Motor neuron (in vitro differentiated cells): ENCODE results near the gene GID8. TPM values are rescaled to one million over a fixed set of nuclear protein-coding genes. Genes with fewer than 3 reads are reported as not detected.

Experiments
- ATAC-seq, 8 experiments: fragments of 200-7000 bp; cut with Tn5 transposase; replicated peaks in 6 of 8; 2 replicates each; pipeline ENCODE4 v1.8.0; 2021; ENCODE audit warnings: mild to moderate bottlenecking in 8 of 8, moderate library complexity in 8 of 8
- H3K27ac ChIP-seq, 2 donors: fragments of 250-450 bp; sonication (Bioruptor Pico); 2 replicates each; pipeline ENCODE4 v1.9.0; 2021; ENCODE audit warnings: antibody characterized with exemption in 2 of 2, mild to moderate bottlenecking in 2 of 2, moderate library complexity in 1 of 2
- H3K4me1 ChIP-seq, 2 donors: fragments of 250-450 bp; sonication (Bioruptor Pico); replicated peaks in 1 of 2; 2 replicates each; pipeline ENCODE4 v1.6.1; 2021; ENCODE audit warnings: antibody characterized with exemption in 2 of 2, mild to moderate bottlenecking in 2 of 2, moderate library complexity in 1 of 2
- H3K4me3 ChIP-seq, 5 donors: fragments of 250-450 bp; sonication (Bioruptor Pico); 2 replicates each; pipeline ENCODE4 v1.9.0; 2021; ENCODE audit warnings: antibody characterized with exemption in 5 of 5, mild to moderate bottlenecking in 5 of 5, moderate library complexity in 4 of 5
- WGBS, 10 experiments: fragments of 450-650 bp; shearing (Covaris generic); methylation state at CpG; one replicate each; pipeline ENCODE4 v1.0.0; 2022; 5-methylcytosine and 5-hydroxymethylcytosine counted together
- in situ Hi-C, 9 experiments: fragments of 400-800 bp; cut with MboI; loops; one replicate each; pipeline ENCODE4 v1.15.0; 2021; ENCODE audit warnings: low sequenced_read_pairs in 9 of 9, low pct_unique_long_range_greater_than_20kb in 2 of 9; ENCODE audit not compliant: unreplicated experiment in 9 of 9
- total RNA-seq, 8 experiments: library from RNA; unstranded; fragments of 300-600 nt; gene quantifications; 2 replicates each; pipeline versions ENCODE4 v1.2.3 to v1.2.4, GENCODE V29; 2022

The GID8 gene
- total RNA-seq, 8 experiments from 2014 or later: 13.8 to 35.9 (median 30.5) TPM

DNA sequence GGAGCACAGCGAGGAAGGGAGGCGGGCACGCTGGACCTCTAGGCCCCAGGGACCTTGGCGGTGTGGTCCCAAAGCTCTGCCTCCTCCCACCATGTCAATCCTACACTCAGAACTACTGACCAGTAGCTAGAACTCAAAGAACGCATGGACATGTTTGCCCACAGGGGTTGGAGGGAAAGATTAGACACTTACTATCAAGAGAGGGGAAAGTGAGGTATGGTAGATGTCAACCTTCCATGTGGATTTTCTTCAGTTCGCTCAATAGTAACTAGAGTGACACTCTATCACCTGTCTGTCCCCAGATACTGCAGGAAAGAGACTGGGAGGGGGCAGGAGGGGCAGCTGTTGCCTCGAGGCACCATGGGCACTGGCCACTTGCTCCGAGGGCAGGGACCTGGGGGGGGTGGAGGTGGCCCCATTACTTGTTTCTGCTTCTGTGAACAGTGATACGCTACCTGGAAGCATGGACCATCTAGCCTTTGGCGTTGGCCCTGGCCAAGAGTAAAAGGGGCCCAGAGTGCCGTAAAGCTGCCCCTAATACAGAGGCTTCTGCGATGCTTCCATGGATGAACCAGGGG is 10.7 kb upstream of the GID8 start:
- Histone ChIP-seq H3K4me3 (peak overlapping the region; percentile 59 to 99 (median 92)), H3K27ac (no peak overlapping the region), H3K4me1 (peaks cover 20 to 27% of the 10 kb centered on the region in 2 donors)
- no peak for ATAC-seq
- WGBS, 10 experiments: 90 to 100% (median 92%) methylated on average over 1 to 2 of the region's 12 CpGs; no CpG with 5 or more reads in 7 of the 10 experiments
- in situ Hi-C loops: no loop called here

DNA sequence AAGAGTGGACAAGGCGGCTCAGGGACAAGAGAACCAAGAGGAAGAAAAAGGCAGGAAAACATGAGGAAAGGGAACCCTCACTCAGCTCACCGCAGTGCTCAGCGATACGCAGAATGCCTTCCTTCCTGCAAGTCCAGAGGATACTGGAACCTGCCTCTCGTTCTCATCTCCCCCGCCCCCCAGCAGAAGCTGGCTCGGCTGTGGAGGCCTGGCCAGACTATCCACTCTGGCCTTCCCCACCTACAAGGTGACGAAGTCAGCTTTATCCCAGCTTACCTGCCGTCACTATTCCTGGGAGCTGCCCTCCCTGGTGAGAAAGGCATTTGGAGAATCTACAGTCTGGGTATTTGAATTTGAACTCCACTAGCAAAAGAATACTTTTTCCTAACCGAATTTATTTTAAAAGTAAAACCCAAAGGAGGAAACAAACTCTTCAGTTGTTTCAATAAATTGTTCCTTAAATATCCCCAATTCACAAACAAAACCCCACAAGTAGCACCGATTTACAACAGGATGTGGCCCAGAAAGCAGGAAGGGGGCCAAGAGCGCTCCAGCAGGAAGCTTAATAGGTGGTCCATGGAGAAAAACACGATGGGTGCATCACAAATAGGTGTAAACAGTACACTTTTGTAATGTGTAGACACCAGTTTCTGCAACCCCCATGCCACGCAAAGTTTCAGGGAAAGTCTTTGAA is 9.6 kb upstream of the GID8 start:
- no peak overlapping the region for H3K4me3 ChIP-seq
- no peak for ATAC-seq
- H3K27ac ChIP-seq: no peak overlapping the region
- WGBS, 10 experiments: 33 to 93% (median 70%) methylated on average over 3 to 13 of the region's 14 CpGs
- in situ Hi-C loops: no loop called here
- peaks cover 20 to 27% of the 10 kb centered on the region in 2 donors for H3K4me1 ChIP-seq

DNA sequence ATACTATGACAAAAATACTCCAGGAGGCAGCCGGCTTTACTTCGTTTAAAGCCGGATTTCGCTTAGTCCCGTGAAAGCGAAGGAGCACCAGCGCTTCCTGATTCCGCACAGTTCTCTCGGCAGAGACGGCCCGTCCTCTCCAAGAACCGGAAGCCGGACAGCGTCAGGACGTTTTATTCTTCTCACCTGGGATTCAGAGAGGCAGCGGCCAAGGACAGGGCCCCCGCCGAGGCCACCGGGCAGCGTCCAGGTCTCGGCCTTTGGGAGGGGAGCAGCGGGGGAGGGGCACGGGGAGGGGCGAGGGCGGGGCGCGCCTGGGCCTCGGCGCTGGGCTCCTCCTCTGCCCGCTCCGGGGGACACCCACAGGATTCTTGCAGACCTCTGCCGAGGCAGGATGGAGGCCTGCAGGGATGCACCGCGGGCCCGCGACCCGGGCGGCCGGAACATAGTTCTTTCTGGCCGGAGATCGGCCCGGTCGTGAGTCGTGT is 8.9 kb upstream of the GID8 start:
- in situ Hi-C loops: no loop called here
- ATAC-seq: peak in 3 of 8 experiments; percentile 7 to 11 (median 8)
- no peak overlapping the region for H3K27ac ChIP-seq

DNA sequence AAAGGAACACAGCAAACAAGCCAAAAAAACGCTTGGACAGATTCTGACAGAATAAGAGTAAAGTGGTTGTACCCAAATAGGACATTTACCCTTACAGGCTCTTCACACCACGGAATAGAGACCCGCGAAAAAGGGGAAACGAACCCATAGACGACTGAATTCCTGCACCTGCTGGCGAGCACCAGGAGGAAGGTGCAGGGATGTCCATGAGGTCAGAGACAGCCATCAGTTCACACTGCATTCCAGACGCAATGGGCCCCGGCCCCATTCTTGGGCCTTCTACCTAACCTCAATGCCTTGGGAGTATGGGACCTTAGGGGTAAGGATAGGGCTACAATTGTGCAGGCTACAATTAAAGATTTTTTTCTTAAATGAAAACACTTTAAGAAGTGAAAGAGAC is 6.5 kb upstream of the GID8 start:
- no peak overlapping the region for H3K27ac ChIP-seq
- no peak overlapping the region for H3K4me3 ChIP-seq
- no peak for ATAC-seq
- H3K4me1 ChIP-seq: peaks cover 15 to 30% of the 10 kb centered on the region in 2 donors
- in situ Hi-C loops: no loop called here
- 65 to 100% (median 91%) methylated on average over 2 to 9 of the region's 9 CpGs for WGBS, 10 experiments

More for the DNA sequence above, 8.9 kb upstream of the GID8 start:
- 11 to 54% (median 48%) methylated on average over 2 to 14 of the region's 44 CpGs; no CpG with 5 or more reads in 4 of the 10 experiments for WGBS, 10 experiments
- Histone ChIP-seq H3K4me3 (peak overlapping the region in 2 of 5 donors; percentile 6 to 19), H3K4me1 (peaks cover 16 to 25% of the 10 kb centered on the region in 2 donors)

DNA sequence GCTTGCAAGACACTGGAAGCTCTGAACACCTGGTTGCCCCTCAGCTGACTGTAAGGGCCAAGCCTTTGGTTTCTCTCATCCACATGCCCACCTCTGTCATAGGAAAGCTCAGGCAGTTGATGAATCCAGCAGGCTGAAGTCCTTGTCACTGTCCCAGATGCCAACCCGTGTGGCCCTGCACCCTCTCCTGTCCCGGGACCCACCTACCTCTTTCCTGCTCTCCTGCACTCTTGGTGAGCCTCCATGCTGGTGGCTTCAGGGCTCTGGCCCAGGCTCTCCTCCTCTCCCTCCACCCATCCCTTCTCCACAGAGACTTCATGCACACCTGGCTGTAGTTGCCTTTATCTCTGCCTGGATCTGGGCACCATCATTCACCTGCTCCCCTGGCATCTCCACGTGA is 4.0 kb upstream of the GID8 start:
- WGBS, 10 experiments: 40 to 100% (median 90%) methylated on average over 1 to 2 of the region's 3 CpGs; no CpG with 5 or more reads in 5 of the 10 experiments
- no peak for ATAC-seq
- H3K27ac ChIP-seq: no peak overlapping the region
- no peak overlapping the region for H3K4me3 ChIP-seq
- H3K4me1 ChIP-seq: peaks cover 15 to 24% of the 10 kb centered on the region in 2 donors
- in situ Hi-C loops: no loop called here

DNA sequence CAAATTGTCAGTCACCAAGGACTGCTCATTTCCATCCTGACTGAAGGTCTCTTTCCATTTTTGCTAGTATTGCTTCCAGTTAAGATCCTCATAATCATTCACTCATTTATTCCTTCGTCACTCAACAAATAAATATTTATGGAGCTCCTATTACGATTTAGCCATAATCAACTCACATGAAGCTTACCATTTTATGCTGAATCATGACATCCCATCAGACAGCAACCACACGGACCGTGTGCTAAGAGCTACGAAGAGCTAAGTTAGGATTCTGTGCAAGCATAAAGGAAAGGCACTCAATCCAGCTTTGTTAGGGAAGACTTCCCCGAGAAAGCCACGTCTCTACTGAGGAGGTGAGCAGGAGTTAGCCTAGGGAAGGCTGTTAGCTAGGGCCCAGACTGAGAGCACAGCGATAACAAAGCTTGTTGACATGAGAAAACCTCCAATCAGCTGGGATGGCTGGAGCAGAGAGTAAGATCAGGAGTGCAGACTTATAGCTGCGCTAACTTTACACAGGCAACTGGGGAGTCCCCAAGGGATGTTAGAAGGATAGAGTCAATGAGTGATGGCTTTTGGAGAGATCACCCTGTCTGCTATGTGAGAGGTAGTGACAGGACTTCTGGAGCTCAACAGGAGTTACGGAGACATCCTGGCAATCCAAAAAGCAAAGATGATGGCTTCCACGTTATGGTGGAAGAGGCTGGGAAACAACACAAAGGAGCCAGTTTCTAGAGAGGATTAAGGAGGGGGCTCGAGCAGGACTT is 2.6 kb upstream of the GID8 start:
- Histone ChIP-seq H3K4me1 (peaks cover 19 to 23% of the 10 kb centered on the region in 2 donors), H3K4me3 (no peak overlapping the region), H3K27ac (no peak overlapping the region)
- in situ Hi-C loops: no loop called here
- no peak for ATAC-seq
- 84 to 100% (median 94%) methylated on average over 1 to 10 of the region's 12 CpGs for WGBS, 10 experiments

DNA sequence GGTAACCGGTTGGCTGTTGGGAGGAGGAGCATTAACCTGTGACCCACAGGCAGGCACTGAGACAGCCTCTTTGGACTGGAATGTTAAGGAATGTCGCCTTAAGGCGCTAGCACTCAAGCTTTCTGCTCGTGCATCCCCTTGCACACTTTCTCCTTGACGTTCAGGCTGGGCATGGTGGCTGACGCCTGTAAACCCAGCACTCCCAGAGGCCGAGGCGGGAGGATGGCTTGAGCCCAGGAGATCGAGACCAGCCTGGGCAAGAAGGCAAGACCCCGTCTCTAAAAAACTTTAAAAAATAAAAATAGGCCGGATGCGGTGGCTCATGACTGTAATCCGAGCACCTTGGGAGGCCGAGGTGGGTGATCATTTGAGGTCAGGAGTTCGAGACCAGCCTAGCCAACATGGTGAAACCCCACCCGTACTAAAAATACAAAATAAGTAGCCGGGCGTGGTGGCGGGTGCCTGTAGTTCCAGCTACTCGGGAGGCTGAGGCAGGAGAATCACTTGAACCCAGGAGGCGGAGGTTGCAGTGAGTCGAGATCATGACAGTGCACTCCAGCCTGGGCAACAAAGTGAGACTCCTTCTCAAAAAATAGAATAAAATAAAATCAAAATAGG is 1.9 kb upstream of the GID8 start:
- Histone ChIP-seq H3K27ac (no peak overlapping the region), H3K4me1 (peaks cover 19 to 23% of the 10 kb centered on the region in 2 donors), H3K4me3 (peak overlapping the region; percentile 78 to 95 (median 88))
- in situ Hi-C loops: no loop called here
- ATAC-seq: no peak
- 86 to 100% (median 93%) methylated on average over 1 to 16 of the region's 22 CpGs; no CpG with 5 or more reads in 2 of the 10 experiments for WGBS, 10 experiments

DNA sequence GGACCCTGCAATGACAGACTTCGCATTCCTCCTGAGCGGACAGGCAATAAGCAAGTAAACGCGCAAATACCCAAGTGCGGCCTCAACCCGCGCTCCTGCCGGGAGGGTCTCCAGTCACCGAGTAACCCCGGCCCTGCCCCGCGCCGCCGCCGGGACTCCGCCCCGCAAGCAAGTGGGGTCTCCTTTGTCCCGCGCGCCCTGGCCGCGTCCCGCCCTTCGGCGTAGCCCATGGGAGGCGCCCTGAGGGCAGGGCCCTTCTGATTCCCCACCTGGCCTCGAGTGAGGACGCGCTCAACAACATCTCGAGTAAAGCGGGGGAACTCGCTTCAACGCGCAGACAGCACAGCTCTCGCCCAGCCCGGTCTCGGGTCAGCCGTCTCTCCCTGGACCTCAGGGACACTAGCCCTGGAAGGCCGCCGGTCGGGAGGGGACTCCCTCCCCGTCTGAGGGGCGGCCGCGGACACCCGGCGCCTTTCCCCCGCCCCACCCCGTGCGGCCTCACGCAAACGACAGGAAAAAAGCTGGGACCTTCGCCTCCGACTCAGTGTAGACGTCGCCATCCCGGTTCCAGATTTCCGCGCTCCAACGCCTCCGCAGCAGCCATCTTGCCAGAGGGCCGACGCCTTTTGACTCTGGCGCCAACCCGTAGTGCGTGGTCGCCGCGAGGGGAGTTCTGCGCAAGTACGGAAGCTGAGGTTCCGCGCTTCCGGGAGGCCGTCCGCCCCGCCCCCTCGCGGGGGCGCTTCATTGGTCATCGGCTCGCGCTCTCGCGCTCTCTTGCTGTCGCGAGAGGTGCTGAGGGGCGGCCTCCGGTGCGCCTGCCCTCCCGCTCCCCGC is 461 bp upstream of the GID8 start:
- ATAC-seq: peak; percentile 84 to 94 (median 90)
- in situ Hi-C loops: no loop called here
- Histone ChIP-seq H3K4me3 (peak overlapping the region; percentile 78 to 95 (median 88)), H3K4me1 (peaks cover 19 to 23% of the 10 kb centered on the region in 2 donors), H3K27ac (peak overlapping the region; percentile 95 to 97)
- WGBS, 10 experiments: 0 to 7% (median 0%) methylated on average over 1 to 13 of the region's 92 CpGs; no CpG with 5 or more reads in 7 of the 10 experiments

DNA sequence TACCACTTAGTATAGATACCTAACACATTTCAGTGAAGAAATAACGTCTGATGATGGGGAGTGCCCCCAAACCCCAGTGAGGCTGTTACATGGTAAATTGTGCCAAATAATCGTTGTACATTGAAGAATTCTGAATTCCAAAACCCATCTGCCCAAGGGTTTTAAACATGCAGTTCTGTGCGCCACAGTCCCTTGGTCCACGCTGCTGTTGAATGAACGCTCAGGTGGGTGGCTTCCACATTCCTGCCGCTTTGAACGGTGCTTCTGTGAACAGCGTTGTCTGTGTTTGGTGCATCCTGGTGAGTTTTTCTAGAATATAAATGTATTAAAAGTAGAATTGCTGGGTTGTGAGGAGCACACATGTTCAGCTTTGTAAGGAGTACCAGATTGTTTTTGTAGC is 2.9 kb downstream of the GID8 start:
- in situ Hi-C loops: no loop called here
- WGBS, 10 experiments: 75 to 100% (median 93%) methylated on average over 1 to 6 of the region's 8 CpGs; no CpG with 5 or more reads in 1 of the 10 experiments
- no peak for ATAC-seq

DNA sequence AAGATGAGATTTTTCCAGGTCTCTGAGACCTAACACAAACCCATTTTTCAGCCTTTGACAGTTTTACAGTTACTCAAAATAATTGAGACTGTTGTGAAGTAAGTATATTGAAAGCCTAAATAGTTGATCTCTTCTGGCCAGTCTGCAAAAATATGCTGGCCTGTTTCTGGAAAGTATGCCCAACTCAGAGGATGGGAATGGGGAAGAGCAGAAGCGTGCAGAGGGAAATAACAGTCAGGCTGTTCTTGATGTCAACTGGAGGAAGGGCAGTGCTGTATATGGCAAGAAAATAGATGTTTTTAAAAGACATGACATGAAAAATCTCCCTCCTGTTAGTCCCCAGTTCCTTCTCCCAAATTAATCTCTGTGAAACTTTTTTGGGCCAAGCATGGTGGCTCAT is 3.8 kb downstream of the GID8 start:
- Histone ChIP-seq H3K27ac (no peak overlapping the region), H3K4me1 (peaks cover 9 to 10% of the 10 kb centered on the region in 2 donors), H3K4me3 (no peak overlapping the region)
- no peak for ATAC-seq
- in situ Hi-C loops: no loop called here
- 88 to 100% (median 100%) methylated on average over 1 of the region's 1 CpG; no CpG with 5 or more reads in 2 of the 10 experiments for WGBS, 10 experiments

More for the DNA sequence above, 2.9 kb downstream of the GID8 start:
- no peak overlapping the region for H3K4me3 ChIP-seq
- peaks cover 17 to 20% of the 10 kb centered on the region in 2 donors for H3K4me1 ChIP-seq
- H3K27ac ChIP-seq: no peak overlapping the region

DNA sequence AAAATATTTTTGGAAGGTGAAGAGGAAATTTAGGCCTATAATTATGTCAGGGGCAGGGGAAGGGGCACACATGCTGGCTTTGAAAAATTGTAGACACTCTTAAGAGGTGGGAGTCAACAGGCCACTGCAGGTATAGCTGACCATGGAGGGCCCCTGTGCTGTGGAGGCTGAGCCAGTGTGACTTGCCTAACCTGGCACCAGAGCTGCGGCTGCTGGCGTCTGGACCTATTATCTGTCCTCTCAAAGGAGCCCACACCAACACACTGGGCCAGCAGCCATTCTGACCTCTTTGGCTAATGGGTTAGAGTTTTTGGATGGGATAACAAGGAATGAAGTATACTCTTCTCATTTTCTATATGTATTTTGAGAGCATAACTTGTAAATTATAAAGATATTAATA is 4.5 kb downstream of the GID8 start:
- in situ Hi-C loops: no loop called here
- no peak overlapping the region for H3K4me3 ChIP-seq
- 100% methylated on average over 2 of the region's 2 CpGs; no CpG with 5 or more reads in 8 of the 10 experiments for WGBS, 10 experiments
- no peak overlapping the region for H3K27ac ChIP-seq
- H3K4me1 ChIP-seq: peaks cover 9 to 10% of the 10 kb centered on the region in 2 donors
- no peak for ATAC-seq

DNA sequence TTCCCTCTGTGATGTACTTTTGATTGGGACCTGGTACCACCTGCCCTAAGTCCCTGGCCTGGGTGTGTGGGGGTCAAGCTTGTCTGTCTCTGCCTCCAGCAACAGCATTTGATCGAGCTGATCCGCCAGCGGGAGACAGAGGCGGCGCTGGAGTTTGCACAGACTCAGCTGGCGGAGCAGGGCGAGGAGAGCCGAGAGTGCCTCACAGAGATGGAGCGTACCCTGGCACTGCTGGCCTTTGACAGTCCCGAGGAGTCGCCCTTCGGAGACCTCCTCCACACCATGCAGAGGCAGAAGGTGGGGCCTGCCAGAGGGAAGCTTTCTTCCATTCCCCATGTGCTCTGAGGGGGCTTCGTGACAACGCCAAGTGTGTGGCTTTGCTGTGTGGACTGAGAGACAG is 5.4 kb downstream of the GID8 start:
- H3K4me3 ChIP-seq: no peak overlapping the region
- in situ Hi-C loops: no loop called here
- no peak for ATAC-seq
- WGBS, 10 experiments: 80 to 100% (median 99%) methylated on average over 1 to 11 of the region's 14 CpGs; no CpG with 5 or more reads in 2 of the 10 experiments
- peaks cover 9 to 10% of the 10 kb centered on the region in 2 donors for H3K4me1 ChIP-seq
- H3K27ac ChIP-seq: no peak overlapping the region
